HG03039 (cell line): ENCODE results near the gene PPM1L.
A peak's percentile ranks its signal among the peaks of the same experiment; 100 is the strongest.

Experiments used
- ATAC-seq: cut with Tn5 transposase; IDR thresholded peaks from one replicate; pipeline ENCODE4 v1.9.1; 2021; ENCODE audit warnings: mild to moderate bottlenecking, moderate library complexity; ENCODE audit not compliant: unreplicated experiment

Gene PPM1L

DNA sequence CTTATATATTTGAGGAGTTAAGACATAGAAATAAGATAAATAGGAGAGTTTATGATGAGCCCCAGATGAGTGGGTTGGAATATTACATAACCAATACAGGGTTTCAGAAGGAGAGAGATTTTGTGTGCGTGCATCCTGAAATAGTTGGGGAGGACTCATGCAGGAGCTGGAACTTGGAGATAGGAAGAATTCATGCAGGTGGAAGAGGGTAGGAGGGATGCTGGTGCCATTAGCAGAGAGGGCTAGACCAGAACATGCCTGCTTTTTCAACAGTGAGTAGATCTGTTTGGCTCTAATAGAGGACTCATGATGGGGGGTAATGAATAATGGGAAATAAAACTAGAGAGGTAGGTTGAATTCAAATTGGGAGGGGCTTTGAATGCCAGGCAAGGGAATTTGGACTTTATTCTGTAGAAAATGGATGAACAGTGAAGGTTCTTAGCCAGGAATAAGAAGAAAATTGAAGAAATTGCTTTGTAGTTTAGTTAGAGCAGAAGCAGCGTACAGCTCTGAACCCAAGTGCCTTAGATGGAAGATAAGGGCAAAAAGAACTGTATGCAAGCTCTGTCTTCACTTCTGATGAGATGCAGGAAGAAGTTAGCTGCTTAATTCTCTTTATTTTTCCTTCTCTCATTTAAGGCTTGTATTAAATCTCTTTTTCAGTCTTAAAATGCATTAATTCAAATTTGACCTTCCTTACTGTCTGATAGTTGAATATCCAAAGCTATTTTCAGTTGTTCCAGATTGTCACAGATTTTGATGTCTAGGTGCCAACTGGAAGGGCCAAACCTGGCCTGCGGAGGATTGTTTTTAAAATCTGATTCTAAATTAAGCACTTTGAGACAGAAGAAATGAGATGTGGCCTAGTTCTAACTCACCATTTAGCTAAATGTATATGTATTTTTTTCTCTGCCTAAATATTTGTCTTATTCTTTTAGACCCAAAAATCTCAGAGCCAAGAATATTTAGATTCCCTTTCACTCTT, 86.3 kb downstream of the PPM1L start:
- ATAC-seq, result no peak

DNA sequence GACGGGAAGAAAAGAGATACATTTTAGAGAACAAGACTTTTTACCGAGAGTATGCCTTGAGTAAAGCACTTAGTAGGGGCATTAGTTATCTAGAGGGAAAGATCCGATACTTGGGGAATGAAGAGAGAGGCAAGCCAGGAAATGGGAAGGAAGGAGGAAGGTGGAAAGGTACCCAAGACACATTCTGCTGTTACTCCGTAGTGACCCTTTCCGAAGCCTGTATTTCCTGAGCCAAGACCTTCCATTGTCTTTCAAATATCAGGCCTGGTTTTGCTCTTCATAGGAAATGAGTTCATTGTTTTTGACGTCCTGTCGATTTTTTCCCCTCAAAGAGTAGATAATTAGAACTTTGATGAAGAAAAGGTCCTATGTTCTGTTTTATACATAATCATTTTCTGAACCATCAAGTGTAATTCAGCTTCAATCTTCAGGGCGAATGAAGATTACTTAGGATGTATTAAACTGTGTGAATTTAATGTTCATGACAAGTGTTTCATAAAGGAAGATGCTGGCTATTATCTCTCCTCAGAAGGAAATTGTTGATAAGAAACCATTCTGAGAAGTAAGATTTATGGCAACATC, 95.7 kb downstream of the PPM1L start:
- ATAC-seq, result no peak

DNA sequence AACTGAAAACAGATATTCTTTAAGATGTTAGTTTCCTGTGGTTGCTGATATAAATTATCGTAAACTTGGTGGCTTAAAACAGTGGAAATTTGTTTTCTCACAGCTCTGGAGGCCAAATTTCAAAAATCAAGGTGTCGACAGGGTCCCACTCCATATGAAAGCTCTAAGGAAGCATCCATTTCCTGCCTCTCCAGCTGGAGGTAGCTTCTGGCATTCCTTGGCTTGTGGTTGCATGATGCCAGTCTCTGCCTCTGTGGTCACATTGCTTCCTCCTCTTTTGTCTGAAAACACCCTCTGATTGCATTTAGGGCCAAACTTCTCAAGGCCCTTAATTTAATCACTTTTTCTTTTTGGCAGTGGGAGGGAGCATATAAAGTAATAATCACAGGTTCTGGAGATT, 96.8 kb downstream of the PPM1L start:
- no peak for ATAC-seq

DNA sequence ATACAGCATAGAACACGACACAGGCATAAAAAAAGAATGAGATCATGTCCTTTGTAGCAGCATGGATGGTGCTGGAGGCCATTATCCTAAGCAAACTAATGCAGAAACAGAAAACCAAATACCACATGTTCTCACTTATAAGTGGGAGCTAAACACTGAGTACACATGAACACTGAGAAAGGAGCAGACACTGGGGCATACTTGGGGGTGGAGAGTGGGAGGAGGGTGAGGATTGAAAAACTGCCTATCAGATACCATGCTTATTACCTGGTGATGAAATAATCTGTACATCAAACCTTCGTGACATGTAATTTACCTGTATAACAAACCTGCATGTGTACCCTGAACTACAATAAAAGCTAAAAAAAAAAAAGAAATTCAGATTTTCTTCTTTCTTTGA, 100.4 kb downstream of the PPM1L start:
- ATAC-seq, result no peak

DNA sequence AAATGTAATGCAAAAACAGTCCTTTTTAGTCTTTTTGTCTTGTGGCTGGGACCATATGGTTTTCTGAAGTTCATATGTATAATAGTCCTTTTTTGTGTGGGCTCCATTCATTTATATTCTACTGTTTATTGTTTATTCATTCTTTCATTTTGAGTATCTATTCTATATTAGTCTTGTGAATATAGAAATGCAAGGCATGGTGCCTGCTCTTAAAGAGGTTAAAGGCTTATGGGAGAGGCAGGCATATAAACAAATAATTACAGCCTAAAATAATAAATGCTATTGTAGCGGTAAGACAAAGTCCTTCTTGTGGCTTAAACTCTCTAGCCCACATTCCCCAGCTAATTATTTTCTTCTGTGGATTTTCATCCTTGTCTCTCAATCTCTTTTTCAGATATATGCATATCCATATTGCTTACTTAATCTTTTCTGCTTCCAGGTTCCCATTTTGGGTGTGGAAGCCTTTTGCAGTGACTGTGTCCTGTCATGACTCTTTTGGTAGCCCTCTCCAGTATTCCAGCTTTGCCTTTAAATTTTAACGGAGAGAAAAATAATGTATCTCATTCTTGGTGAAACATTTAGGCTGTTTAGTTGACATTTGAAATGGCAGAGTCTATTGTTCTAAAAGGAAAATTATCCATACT, 101.6 kb downstream of the PPM1L start:
- no peak for ATAC-seq

DNA sequence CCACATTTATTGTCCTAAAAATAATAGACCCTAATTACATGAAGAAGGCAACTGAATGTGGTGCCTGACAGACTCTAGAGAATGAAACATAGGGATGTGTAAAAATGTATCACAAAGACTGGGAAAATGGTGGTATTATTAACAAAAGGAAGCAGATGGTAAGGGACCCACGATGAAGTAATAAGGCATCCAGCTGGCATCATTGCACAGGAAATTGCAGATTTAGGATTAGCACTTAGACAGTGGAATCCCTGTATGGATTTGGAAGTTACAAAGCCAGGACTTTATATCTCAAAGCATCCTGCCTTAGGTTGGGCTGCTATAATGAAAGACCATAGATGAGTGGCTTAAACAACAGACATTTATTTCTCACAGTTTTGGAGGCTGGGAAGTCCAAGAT, 104.3 kb downstream of the PPM1L start:
- no peak for ATAC-seq

DNA sequence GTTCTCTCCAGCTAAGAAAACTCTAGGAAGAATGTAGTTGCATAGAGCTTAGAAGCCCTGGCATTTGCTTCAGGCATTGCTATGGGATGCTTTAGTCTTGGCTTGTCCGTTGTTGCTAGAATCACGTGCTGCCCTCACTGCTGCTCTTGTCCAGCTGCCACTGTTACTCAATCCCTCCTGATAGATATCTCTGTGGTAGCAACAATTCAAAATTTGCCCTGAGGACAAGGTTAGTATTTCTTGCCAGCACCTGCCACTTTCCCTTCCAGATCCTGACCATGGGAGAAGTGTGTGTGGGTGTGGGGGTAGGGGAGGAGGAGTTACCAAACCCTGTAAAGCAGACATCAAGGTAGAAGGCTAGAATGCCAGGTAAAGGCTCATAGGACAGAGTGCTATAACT, 113.8 kb downstream of the PPM1L start:
- no peak for ATAC-seq

DNA sequence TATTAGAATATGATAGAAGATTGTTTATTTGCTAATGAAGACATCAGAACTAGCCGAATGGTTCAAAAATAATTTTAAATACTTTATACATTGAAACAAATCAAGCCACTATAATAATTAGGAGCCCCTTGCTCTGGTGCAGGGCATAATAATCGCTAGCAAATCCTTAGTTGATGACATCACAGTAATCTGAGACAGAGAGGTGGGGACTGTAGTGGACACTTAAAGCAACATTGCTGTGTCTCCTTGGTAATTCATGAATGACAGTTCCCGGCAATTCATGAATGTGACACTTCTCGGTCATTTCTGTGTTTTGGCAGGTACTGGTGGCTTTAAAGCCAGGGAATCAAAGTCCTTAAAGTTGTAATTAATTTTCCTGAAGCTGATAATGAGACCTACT, 114.3 kb downstream of the PPM1L start:
- ATAC-seq, result no peak

DNA sequence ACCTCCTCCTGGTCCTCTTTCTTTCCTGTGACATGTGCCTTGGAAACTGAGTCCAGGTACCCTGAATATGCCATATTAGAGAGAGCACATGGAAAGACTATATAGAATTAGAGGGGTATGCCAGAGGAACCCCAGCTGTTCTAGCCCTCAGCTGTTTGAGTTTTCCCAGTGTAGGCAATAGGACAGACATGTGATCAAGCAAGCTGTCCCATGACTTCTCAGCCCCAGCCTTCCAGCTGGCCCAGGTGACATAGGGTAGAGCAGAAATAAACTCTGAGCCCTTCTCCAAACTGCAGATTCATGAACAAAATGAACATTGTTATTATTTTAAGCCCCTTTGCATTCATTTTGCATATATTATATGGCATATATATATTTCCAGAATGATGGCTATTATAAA, 118.7 kb downstream of the PPM1L start:
- ATAC-seq, result no peak

DNA sequence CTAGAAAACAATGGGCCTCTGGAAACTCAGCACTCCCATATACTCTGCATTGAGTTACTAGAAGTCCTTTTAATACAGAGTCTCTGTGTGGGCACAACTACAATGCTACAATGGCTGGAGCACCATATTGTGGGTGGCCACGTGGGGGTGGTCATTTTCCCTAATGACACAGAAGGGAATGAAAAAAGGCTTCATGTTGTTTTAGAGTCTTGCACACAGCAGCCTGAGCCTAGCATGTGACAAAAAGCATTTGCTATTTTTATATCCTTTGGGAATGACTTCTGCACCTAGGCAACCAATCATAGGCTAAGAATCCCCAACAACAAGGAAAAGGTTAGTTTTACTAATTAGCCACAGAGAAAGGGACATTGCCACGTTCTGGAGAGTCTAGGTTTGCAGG, 120.6 kb downstream of the PPM1L start:
- no peak for ATAC-seq

DNA sequence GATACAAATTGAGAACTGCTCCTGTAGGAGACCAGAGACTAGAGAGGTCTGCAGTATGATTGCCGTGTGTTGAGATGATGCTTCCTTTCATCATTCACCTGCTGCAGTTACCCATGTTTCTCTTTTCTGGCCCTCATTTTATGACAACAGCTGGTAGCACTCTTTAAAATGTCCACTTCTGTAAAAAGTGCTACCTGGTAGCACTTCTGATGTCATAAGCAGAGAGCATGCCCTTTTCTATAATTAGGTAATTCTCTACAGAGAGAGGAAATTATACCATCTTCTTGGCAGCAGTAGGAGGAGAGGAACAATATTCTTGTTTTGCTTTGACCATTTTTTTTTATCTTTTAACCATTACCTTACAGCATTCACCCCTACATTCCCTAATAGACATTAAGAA, 123.8 kb downstream of the PPM1L start:
- no peak for ATAC-seq

DNA sequence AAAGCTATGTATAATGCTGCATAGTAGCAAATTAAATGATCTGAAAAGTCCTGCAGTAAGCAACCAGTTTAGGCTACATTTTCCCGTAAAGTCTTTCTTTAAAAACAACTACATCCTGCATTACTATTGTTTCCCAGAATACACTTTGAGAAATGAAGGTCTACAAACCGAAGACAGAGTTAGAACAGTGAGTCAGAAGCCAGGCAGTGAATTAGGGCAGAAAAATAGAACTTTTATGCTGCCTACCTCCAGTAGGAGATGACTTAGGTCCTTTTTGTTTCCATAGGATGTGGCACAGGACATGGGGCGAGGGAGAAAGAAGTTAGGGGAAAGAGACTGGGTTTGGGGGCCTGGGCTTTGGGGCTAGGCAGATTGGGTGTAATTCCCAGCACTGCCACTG, 127.3 kb downstream of the PPM1L start:
- ATAC-seq, result no peak

DNA sequence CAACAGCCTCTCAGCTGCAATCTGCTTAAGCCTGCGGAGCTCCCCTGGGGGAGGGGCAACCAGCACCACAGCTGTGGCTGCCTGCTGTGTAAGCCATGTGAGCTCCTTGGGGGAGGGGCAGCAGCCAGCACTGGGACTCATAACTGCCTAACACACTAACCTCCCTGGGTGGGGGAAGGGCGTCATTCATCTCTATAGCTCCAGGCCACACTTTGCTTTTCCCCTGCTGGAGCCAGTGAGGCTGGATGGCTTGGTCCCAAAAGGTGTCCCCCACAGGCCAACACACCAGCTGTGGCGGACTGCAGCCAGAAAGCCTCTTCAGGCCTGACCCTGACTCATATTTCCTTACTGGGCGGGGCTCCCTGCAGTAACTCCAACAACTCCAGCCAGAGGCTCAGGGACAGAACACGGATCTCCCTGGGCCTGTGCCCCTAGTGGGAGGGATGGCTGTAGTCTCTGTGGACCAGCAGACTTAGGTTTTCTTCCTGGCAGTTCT, 129.8 kb downstream of the PPM1L start:
- ATAC-seq, result peak; percentile 42

DNA sequence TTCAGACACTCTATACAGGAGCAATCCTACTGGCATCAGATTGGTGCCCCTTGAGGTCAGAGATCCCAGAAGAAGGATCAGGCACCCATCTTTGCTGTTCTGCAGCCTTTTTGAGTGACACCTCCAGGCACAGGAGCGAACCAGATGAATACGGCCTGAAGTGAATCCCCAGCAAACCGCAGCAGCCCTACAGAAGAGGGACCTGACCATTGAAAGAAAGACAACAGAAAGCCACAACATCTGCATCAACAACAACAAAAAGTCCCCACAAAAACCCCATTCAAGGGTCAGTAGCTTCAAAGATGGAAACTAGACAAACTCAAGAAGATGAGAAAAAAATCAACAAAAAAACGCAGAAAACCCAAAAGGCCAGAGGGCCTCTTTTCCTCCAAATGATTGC, 130.4 kb downstream of the PPM1L start:
- ATAC-seq, result peak; percentile 94

DNA sequence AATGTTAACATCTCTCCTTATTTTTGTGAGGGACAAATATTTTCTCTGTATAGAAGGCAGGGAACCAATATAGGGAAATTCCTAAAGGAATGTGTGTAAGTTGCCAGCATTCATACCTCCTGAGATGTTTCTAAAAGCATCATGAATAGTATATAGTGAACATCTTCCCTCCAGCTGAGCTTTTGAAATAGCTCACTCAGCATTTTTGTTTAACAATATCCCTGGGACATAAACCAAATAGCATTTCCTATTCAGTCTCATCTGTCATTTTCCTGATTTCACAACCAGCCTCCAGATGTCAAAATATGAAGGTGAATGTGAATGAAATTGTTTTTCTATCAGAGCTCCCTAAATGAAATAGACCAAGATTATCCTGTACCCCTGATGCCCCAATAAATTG, 137.2 kb downstream of the PPM1L start:
- ATAC-seq, result no peak

DNA sequence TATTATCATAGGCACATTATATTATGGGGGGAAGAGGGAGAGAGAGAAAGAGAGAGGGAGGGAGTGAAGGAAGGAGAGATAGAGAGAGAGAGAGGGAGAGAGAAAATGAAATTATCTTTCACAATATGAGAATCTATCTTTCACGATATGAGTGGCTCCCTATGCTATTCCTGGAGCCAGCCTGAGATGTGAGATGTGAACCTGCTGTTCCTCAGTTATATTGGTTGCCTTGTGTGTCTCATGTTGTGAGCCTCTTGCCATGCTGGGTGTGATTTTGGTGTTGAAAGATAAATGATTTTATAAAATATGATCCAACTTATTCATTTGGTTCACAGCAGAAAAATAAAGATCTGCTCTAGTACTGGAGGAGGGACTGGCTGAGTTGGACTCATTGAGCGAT, 148.7 kb downstream of the PPM1L start:
- no peak for ATAC-seq

DNA sequence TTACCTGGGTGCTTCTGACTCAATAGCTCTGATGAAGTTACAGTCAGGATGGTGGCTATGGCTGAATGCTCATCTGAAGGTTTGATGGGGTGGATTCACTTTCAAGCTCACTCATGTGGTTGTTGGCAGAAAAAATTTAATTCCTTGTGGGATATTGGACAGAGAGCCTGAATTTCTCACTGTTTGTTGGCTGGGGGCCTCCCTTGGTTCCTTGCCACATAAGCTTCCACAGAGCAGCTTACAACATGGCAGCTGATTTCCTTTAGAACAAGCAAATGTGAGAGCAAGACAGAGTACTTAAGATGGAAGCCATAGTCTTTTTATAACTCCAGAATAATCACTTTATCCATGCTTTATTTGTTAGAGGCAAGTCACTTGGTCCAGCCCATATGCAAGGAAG, 150.6 kb downstream of the PPM1L start:
- no peak for ATAC-seq

DNA sequence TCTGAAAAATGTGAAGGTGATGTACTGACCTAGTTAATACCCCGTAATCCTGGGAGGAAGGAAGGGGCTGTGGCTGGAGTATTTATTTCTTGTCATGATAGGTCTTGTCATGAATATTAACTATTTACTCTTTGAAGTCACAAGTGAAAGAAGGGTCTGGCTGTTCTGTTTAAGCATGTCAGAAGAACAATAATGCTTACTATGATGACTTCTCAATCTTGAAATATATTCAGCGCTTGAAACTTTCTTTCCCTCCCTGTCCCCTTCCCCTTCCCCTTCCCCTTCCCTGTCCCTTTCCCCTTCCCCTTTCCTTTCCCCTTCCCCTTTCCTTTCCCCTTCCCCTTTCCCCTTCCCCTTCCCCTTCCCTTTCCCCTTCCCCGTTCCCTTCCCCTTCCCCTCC, 153.9 kb downstream of the PPM1L start:
- ATAC-seq, result no peak

DNA sequence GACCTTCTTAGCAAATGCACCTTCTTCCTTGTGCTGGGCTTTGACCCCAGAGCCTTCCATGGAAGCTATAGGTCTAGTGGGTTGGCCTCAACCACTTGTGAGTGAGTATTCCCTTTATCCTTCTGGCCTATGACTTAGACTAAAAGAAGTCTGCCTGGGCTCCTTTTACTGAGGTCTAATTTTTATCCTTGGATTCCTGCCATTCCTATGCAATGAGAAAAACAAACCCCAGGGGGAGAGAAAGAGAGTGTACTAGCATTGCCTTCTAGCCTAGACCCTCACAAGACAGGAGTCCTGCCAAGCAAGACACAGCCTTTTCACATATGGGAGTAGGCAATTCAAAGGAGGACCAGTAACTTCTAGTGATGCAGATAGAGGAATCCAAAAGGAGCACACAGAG, 155.4 kb downstream of the PPM1L start:
- no peak for ATAC-seq

DNA sequence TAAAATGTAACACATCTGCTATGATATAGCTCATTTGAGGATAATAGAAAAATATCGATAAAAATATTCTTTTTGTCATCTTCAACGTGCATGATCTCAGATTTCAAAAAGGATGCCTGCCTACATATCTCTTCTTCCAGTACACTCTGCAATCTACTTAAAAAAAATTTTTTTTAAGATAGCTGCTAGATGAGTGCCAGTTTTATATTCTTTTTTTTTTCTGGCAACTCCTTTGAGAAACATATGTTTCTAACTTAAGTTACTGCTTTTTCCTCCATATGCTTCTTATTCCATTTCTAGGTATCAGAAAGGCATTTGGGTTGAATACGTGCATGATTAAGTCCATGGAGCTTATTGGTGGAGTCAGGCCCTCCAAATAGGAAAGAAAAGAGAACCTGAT, 160.4 kb downstream of the PPM1L start:
- no peak for ATAC-seq

DNA sequence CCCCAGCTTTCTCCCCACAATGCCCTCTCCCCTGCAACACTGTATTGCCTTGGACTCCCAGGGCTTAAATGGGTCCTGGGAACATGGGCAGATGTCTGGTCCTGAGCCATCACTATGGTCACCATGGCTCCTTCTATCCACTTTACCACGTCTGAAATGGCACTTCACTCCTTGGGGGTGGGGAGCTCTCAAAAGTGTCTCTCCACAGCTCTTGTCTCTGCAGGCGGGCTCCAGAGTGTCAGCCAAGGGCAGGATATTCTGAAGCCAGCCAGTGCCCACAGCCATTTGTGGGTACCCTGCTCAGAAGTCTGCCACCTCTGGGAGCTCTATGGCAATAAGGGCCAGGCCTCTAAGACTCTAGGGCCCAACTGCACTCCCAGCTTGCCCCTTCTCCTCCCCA, 163.9 kb downstream of the PPM1L start:
- ATAC-seq, result no peak
